Measurements from ENCODE around the gene GSTT2.
"Not testable (repeated sequence)": the region's sequence is repeated elsewhere in the genome, so short reads cannot be mapped to it uniquely, and the experiment has no call there.

The GSTT2 gene

GRCh38 chr22:23997092-23997491 lies 17.2 kb downstream of the GSTT2 start:
- no peak overlapping the region for H3K4me3 ChIP-seq (IDR thresholded peaks at IDR 0.05; ENCODE audit: insufficient read depth, low read depth, low read length)
- TF ChIP-seq, protein P1, sequence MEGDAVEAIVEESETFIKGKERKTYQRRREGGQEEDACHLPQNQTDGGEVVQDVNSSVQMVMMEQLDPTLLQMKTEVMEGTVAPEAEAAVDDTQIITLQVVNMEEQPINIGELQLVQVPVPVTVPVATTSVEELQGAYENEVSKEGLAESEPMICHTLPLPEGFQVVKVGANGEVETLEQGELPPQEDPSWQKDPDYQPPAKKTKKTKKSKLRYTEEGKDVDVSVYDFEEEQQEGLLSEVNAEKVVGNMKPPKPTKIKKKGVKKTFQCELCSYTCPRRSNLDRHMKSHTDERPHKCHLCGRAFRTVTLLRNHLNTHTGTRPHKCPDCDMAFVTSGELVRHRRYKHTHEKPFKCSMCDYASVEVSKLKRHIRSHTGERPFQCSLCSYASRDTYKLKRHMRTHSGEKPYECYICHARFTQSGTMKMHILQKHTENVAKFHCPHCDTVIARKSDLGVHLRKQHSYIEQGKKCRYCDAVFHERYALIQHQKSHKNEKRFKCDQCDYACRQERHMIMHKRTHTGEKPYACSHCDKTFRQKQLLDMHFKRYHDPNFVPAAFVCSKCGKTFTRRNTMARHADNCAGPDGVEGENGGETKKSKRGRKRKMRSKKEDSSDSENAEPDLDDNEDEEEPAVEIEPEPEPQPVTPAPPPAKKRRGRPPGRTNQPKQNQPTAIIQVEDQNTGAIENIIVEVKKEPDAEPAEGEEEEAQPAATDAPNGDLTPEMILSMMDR (conservative IDR thresholded peaks at IDR 0.05; ENCODE audit: low read depth, low read length) = no peak
- no peak overlapping the region for H3K9ac ChIP-seq
- H4K20me1 ChIP-seq (ENCODE audit: insufficient read depth) = no peaks in the 10 kb centered on the region
- H3K27ac ChIP-seq = no peak overlapping the region
- H3K36me3 ChIP-seq (ENCODE audit: insufficient read depth) = no peaks in the 10 kb centered on the region
- no peaks in the 10 kb centered on the region for H3K27me3 ChIP-seq (ENCODE audit: insufficient read depth, low read depth)
- H3K79me2 ChIP-seq (ENCODE audit: insufficient read depth, low read depth) = no peaks in the 10 kb centered on the region
- no peaks in the 10 kb centered on the region for H3K4me1 ChIP-seq (ENCODE audit: low read depth, poor library complexity, severe bottlenecking)
- no peak overlapping the region for H3K4me2 ChIP-seq
- no peak overlapping the region for H2AFZ ChIP-seq (ENCODE audit: low read depth)

DNA sequence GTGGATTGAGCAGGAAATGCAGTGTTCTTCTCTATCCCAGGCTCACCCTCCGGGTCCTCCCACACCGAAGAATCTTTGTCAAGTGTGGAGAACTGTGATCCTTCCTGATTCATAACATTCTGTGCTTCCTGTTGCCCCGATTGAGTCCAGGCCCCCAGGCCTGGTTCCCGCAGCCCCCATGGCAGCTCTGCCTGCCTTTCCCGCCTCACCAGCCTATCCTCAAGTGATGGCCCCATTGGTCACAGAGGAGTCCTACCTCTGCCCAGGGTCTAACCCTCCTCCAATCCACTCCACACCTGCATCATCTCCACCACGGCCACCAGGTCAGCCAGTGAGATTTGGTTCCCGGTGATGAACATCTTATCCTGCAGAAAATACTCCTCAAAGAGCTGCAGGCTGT lies 19.8 kb downstream of the GSTT2 start:
- not testable (repeated sequence) for H2AFZ ChIP-seq (ENCODE audit: low read depth); H3K27me3 ChIP-seq (ENCODE audit: insufficient read depth, low read depth); H3K4me1 ChIP-seq (ENCODE audit: low read depth, poor library complexity, severe bottlenecking); H3K4me3 ChIP-seq (IDR thresholded peaks at IDR 0.05; ENCODE audit: insufficient read depth, low read depth, low read length); H4K20me1 ChIP-seq (ENCODE audit: insufficient read depth); H3K36me3 ChIP-seq (ENCODE audit: insufficient read depth); H3K4me2 ChIP-seq; H3K9ac ChIP-seq; H3K79me2 ChIP-seq (ENCODE audit: insufficient read depth, low read depth); H3K27ac ChIP-seq

GRCh38 chr22:24001314-24001713 lies 21.4 kb downstream of the GSTT2 start:
- Histone ChIP-seq H3K4me1 (ENCODE audit: low read depth, poor library complexity, severe bottlenecking) (no peaks in the 10 kb centered on the region), H2AFZ (ENCODE audit: low read depth) (no peak overlapping the region), H4K20me1 (ENCODE audit: insufficient read depth) (no peaks in the 10 kb centered on the region), H3K27ac (no peak overlapping the region), H3K36me3 (ENCODE audit: insufficient read depth) (no peaks in the 10 kb centered on the region), H3K79me2 (ENCODE audit: insufficient read depth, low read depth) (no peaks in the 10 kb centered on the region), H3K4me3 (IDR thresholded peaks at IDR 0.05; ENCODE audit: insufficient read depth, low read depth, low read length) (no peak overlapping the region), H3K27me3 (ENCODE audit: insufficient read depth, low read depth) (no peaks in the 10 kb centered on the region), H3K4me2 (no peak overlapping the region), H3K9ac (no peak overlapping the region)
- TF ChIP-seq, protein P1 (conservative IDR thresholded peaks at IDR 0.05; ENCODE audit: low read depth, low read length) = no peak

DNA sequence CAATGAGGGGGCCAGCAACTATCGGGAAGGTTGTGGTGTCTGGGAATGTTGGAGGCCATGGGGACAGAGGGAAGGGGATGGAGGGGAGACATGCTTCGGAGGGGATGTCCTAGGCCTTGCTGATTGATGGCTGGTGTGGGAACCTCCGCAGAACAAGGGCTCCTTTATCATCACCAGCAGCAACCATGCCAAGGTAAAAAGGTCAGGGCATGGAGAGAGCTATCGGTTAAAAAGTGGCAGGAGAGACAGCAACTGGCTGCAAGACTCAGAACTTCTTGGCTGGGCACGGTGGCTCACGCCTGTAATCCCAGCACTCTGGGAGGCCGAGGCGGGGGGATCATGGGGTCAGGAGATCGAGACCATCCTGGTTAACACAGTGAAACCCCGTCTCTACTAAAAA lies 22.3 kb downstream of the GSTT2 start:
- Histone ChIP-seq H2AFZ (ENCODE audit: low read depth) (no peak overlapping the region), H3K27ac (no peak overlapping the region), H3K4me2 (no peak overlapping the region), H3K36me3 (ENCODE audit: insufficient read depth) (no peaks in the 10 kb centered on the region), H3K9ac (no peak overlapping the region), H3K79me2 (ENCODE audit: insufficient read depth, low read depth) (no peaks in the 10 kb centered on the region), H3K27me3 (ENCODE audit: insufficient read depth, low read depth) (no peaks in the 10 kb centered on the region), H3K4me3 (IDR thresholded peaks at IDR 0.05; ENCODE audit: insufficient read depth, low read depth, low read length) (no peak overlapping the region), H4K20me1 (ENCODE audit: insufficient read depth) (no peaks in the 10 kb centered on the region), H3K4me1 (ENCODE audit: low read depth, poor library complexity, severe bottlenecking) (no peaks in the 10 kb centered on the region)
- TF ChIP-seq, protein P1 (conservative IDR thresholded peaks at IDR 0.05; ENCODE audit: low read depth, low read length) = no peak

GRCh38 chr22:24002851-24003250 lies 22.9 kb downstream of the GSTT2 start:
- TF ChIP-seq, protein P1 (conservative IDR thresholded peaks at IDR 0.05; ENCODE audit: low read depth, low read length) = no peak

More at GRCh38 chr22:24002851-24003250, 22.9 kb downstream of the GSTT2 start:
- Histone ChIP-seq H3K36me3 (ENCODE audit: insufficient read depth) (no peaks in the 10 kb centered on the region), H3K79me2 (ENCODE audit: insufficient read depth, low read depth) (no peaks in the 10 kb centered on the region), H4K20me1 (ENCODE audit: insufficient read depth) (no peaks in the 10 kb centered on the region), H3K27ac (no peak overlapping the region), H3K27me3 (ENCODE audit: insufficient read depth, low read depth) (no peaks in the 10 kb centered on the region), H3K9ac (no peak overlapping the region), H3K4me3 (IDR thresholded peaks at IDR 0.05; ENCODE audit: insufficient read depth, low read depth, low read length) (no peak overlapping the region), H3K4me2 (no peak overlapping the region), H3K4me1 (ENCODE audit: low read depth, poor library complexity, severe bottlenecking) (no peaks in the 10 kb centered on the region), H2AFZ (ENCODE audit: low read depth) (no peak overlapping the region)

Data from KMS-11 (cell line).